ENCODE measurements around the gene COL9A2. TPM values are rescaled to one million over a fixed set of nuclear protein-coding genes. Genes with fewer than 3 reads are reported as not detected.

Gene COL9A2
- total and polyA plus RNA-seq, 2 donors (not counting 3 experiments of a cell fraction or from before 2014, with no cell fraction given) = 0.64 to 0.69 TPM

- no peaks in the 10 kb centered on the region for H3K4me1 ChIP-seq (ENCODE audit: control insufficient read depth, extremely low read depth, insufficient read depth, low read length)
- TF ChIP-seq FOS (IDR thresholded peaks at IDR 0.05; ENCODE audit: borderline replicate concordance, insufficient read depth, low read length) (no peak), GATA2 (IDR thresholded peaks at IDR 0.05; ENCODE audit: insufficient read depth, insufficient read length, low read depth, low read length) (no peak)
- TF ChIP-seq, protein P1, sequence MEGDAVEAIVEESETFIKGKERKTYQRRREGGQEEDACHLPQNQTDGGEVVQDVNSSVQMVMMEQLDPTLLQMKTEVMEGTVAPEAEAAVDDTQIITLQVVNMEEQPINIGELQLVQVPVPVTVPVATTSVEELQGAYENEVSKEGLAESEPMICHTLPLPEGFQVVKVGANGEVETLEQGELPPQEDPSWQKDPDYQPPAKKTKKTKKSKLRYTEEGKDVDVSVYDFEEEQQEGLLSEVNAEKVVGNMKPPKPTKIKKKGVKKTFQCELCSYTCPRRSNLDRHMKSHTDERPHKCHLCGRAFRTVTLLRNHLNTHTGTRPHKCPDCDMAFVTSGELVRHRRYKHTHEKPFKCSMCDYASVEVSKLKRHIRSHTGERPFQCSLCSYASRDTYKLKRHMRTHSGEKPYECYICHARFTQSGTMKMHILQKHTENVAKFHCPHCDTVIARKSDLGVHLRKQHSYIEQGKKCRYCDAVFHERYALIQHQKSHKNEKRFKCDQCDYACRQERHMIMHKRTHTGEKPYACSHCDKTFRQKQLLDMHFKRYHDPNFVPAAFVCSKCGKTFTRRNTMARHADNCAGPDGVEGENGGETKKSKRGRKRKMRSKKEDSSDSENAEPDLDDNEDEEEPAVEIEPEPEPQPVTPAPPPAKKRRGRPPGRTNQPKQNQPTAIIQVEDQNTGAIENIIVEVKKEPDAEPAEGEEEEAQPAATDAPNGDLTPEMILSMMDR (IDR thresholded peaks at IDR 0.05; ENCODE audit: extremely low read depth in 1 of 2, insufficient read depth in 1 of 2, low read depth in 1 of 2, low read length in 2 of 2) = peak; percentile 98 to 99
- no peak overlapping the region for H2AFZ ChIP-seq (ENCODE audit: low read depth, low read length)
- H3K4me3 ChIP-seq (replicated peaks in 1 of 3; ENCODE audit: insufficient read depth in 1 of 3, low read depth in 1 of 3, low read length in 3 of 3) = no peak overlapping the region
- FAIRE-seq = peak; percentile 85
- POLR2A ChIA-PET = interaction anchor here (0.5 to 0.8 kb wide), 2 partner anchors 23 to 35 kb away, joined by 3 read pairs; partner anchors contain the start of gene SMAP2
- H3K36me3 ChIP-seq (ENCODE audit: control insufficient read depth in 2 of 2, extremely low read depth in 1 of 2, insufficient read depth in 2 of 2, low read length in 2 of 2) = no peaks in the 10 kb centered on the region
- peak; percentile 87 for DNase-seq (ENCODE audit: low read depth, low spot score)
- no peaks in the 10 kb centered on the region for H3K79me2 ChIP-seq (ENCODE audit: control insufficient read depth, insufficient read depth, low read length)
- CTCF ChIA-PET = interaction anchor here (0.6 to 9.4 kb wide), 71 partner anchors 10 to 519 kb away, joined by 3 to 362 read pairs (median 5); partner anchors contain the start of genes COL9A2, RLF and SMAP2
- dilution Hi-C loops (cut with MboI; ENCODE audit: extremely low pct_ligation_motif_present, low sequenced_read_pairs) = no loop called here
- BruUV-seq (replicated peaks) = no TSS peak
- H4K20me1 ChIP-seq (replicated peaks; ENCODE audit: control insufficient read depth, extremely low read depth, insufficient read depth, low read length) = no peaks in the 10 kb centered on the region
- H3K9me1 ChIP-seq (replicated peaks; ENCODE audit: control insufficient read depth, extremely low read depth, insufficient read depth, low read length) = no peaks in the 10 kb centered on the region
- intact Hi-C loops (cut with micrococcal nuclease) = loop anchor here (1.0 to 5.0 kb wide), 5 partner anchors 65 to 255 kb away; partner anchors contain the start of gene PPT1
- no peaks in the 10 kb centered on the region for H3K9me3 ChIP-seq (replicated peaks; ENCODE audit: control insufficient read depth, insufficient read depth, low read length)
- H3K4me2 ChIP-seq (ENCODE audit: insufficient read depth, low read length) = no peak overlapping the region
- H3K9ac ChIP-seq (replicated peaks; ENCODE audit: extremely low read depth, insufficient read depth, low read length) = no peak overlapping the region
- no peak overlapping the region for H3K27ac ChIP-seq (ENCODE audit: insufficient read depth, low read depth, low read length)
- H3K27me3 ChIP-seq (ENCODE audit: control insufficient read depth in 2 of 2, insufficient read depth in 2 of 2, low read length in 2 of 2) = peaks cover 0 to 7% of the 10 kb centered on the region in 2 experiments
These were observed 21.8 kb upstream of the COL9A2 start for GRCh38 chr1:40338745-40339419.
